NB4 (cell line): ENCODE data around the gene PPIL4.

Source experiments
- CTCF ChIP-seq: IDR thresholded peaks from one replicate; pipeline ENCODE4 v1.5.1; 2012; ENCODE audit warnings: low read depth, low read length
- POLR2A ChIP-seq: IDR thresholded peaks from 2 replicates; pipeline ENCODE4 v1.6.1; 2011; ENCODE audit warnings: mild to moderate bottlenecking; ENCODE audit not compliant: insufficient read length; ENCODE audit errors: extremely low read depth

GRCh38 chr6:149567945-149568585 is 22.2 kb upstream of the PPIL4 start:
- no peak for TF ChIP-seq CTCF
- TF ChIP-seq POLR2A, result no peak
